Stimulated activated CD4-positive, alpha-beta T cell treated with anti-CD3 and anti-CD28 coated beads, Interleukin-2, amount 100 ng/mL, for 48 hours (primary cell): Measurements from ENCODE around the gene EEFSEC.

Experiments
- DNase-seq, 2 donors: peaks; one replicate each; pipeline ENCODE4 v3.0.0-alpha.2; 2020

The EEFSEC gene

GRCh38 chr3:128339491-128340012, 186.3 kb downstream of the EEFSEC start:
- DNase-seq = no peak

- no peak for DNase-seq
Measured at GRCh38 chr3:128340198-128340903, 187.1 kb downstream of the EEFSEC start.

- DNase-seq = no peak
Measured at GRCh38 chr3:128340904-128341555, 187.7 kb downstream of the EEFSEC start.

- no peak for DNase-seq
Measured at GRCh38 chr3:128341659-128342395, 188.5 kb downstream of the EEFSEC start.

GRCh38 chr3:128342701-128343180, 189.5 kb downstream of the EEFSEC start:
- no peak for DNase-seq

- no peak for DNase-seq
Measured at GRCh38 chr3:128343287-128344051, 190.2 kb downstream of the EEFSEC start.

GRCh38 chr3:128344052-128344735, 190.9 kb downstream of the EEFSEC start:
- no peak for DNase-seq

- DNase-seq = no peak
Measured at GRCh38 chr3:128345196-128345595, 191.9 kb downstream of the EEFSEC start.

GRCh38 chr3:128346562-128346961, 193.3 kb downstream of the EEFSEC start:
- no peak for DNase-seq

- no peak for DNase-seq
Measured at GRCh38 chr3:128347282-128347681, 194.0 kb downstream of the EEFSEC start.

- no peak for DNase-seq
Measured at GRCh38 chr3:128348075-128348474, 194.8 kb downstream of the EEFSEC start.

GRCh38 chr3:128348805-128349531, 195.7 kb downstream of the EEFSEC start:
- DNase-seq = no peak

- no peak for DNase-seq
Measured at GRCh38 chr3:128349963-128350599, 196.8 kb downstream of the EEFSEC start.

GRCh38 chr3:128351546-128351945, 198.3 kb downstream of the EEFSEC start:
- DNase-seq = no peak

GRCh38 chr3:128352326-128352725, 199.0 kb downstream of the EEFSEC start:
- DNase-seq = no peak

GRCh38 chr3:128353361-128353965, 200.2 kb downstream of the EEFSEC start:
- no peak for DNase-seq

- DNase-seq = no peak
Measured at GRCh38 chr3:128353991-128354687, 200.9 kb downstream of the EEFSEC start.

- DNase-seq = no peak
Measured at GRCh38 chr3:128354788-128355542, 201.7 kb downstream of the EEFSEC start.

- no peak for DNase-seq
Measured at GRCh38 chr3:128355543-128355919, 202.2 kb downstream of the EEFSEC start.
